SK-N-SH treated with all-trans-retinoic acid at 6 μM for 48 hours (cell line): Measurements from ENCODE around the gene FAM89B.
"Not testable (repeated sequence)": the region's sequence is repeated elsewhere in the genome, so short reads cannot be mapped to it uniquely, and the experiment has no call there.

Source experiments
- ATAC-seq: fragments of 200-7000 bp; cut with Tn5 transposase; 3 replicates; pipeline ENCODE4 v1.9.1; 2020; ENCODE audit warnings: mild to moderate bottlenecking, moderate library complexity
- ARNTL ChIP-seq: fragments of 450-650 bp; formaldehyde crosslinking; IDR thresholded peaks from 2 replicates; pipeline ENCODE4 v1.5.0; 2020; ENCODE audit warnings: low read depth, mild to moderate bottlenecking, moderate library complexity, borderline replicate concordance
- CREB5 ChIP-seq: fragments of 250-450 bp; sonication (Bioruptor Pico); IDR thresholded peaks from 2 replicates; pipeline ENCODE4 v1.5.1; 2020; ENCODE audit warnings: low read depth, mild to moderate bottlenecking, moderate library complexity
- CSDC2 ChIP-seq: fragments of 250-450 bp; sonication (Bioruptor Pico); IDR thresholded peaks from 2 replicates; pipeline ENCODE4 v1.5.0; 2020; ENCODE audit warnings: mild to moderate bottlenecking, moderate library complexity
- ESRRG ChIP-seq: fragments of 250-450 bp; sonication (Bioruptor Pico); IDR thresholded peaks from 2 replicates; pipeline ENCODE4 v1.6.1; 2021; ENCODE audit warnings: mild to moderate bottlenecking
- GLIS3 ChIP-seq: fragments of 250-450 bp; sonication (Bioruptor Pico); IDR thresholded peaks from 2 replicates; pipeline ENCODE4 v1.5.0; 2020; ENCODE audit warnings: mild to moderate bottlenecking, moderate library complexity
- ISL1 ChIP-seq: fragments of 250-450 bp; sonication (Bioruptor Pico); IDR thresholded peaks from 2 replicates; pipeline ENCODE4 v2.1.2; 2022; ENCODE audit warnings: mild to moderate bottlenecking, moderate library complexity
- OSR1 ChIP-seq: fragments of 250-450 bp; sonication (Bioruptor Pico); IDR thresholded peaks from 2 replicates; pipeline ENCODE4 v1.8.0; 2022; ENCODE audit warnings: moderate library complexity, mild to moderate bottlenecking, inconsistent platforms
- PATZ1 ChIP-seq: fragments of 250-450 bp; sonication (Bioruptor Pico); IDR thresholded peaks from 2 replicates; pipeline ENCODE4 v1.8.0; 2020; ENCODE audit warnings: mild to moderate bottlenecking, moderate library complexity, borderline replicate concordance
- POU6F1 ChIP-seq: fragments of 250-450 bp; sonication (Bioruptor Pico); IDR thresholded peaks from 2 replicates; pipeline ENCODE4 v1.8.0; 2021; ENCODE audit warnings: low read depth, mild to moderate bottlenecking, moderate library complexity, borderline replicate concordance
- PPARA ChIP-seq: fragments of 250-450 bp; sonication (Bioruptor Pico); IDR thresholded peaks from 2 replicates; pipeline ENCODE4 v1.5.0; 2020; ENCODE audit warnings: mild to moderate bottlenecking, borderline replicate concordance
- RARB ChIP-seq: fragments of 250-450 bp; sonication (Bioruptor Pico); IDR thresholded peaks from 2 replicates; pipeline ENCODE4 v1.8.0; 2021; ENCODE audit warnings: mild to moderate bottlenecking, moderate library complexity
- SNAI2 ChIP-seq: fragments of 250-450 bp; sonication (Bioruptor Pico); IDR thresholded peaks from 2 replicates; pipeline ENCODE4 v1.5.0; 2020; ENCODE audit warnings: mild to moderate bottlenecking, moderate library complexity
- TOX ChIP-seq: fragments of 250-450 bp; sonication (Bioruptor Pico); IDR thresholded peaks from 2 replicates; pipeline ENCODE4 v1.8.0; 2021; ENCODE audit warnings: mild to moderate bottlenecking, moderate library complexity, borderline replicate concordance
- ZFP3 ChIP-seq: fragments of 250-450 bp; sonication (Bioruptor Pico); IDR thresholded peaks from 2 replicates; pipeline ENCODE4 v1.5.0; 2020; ENCODE audit warnings: mild to moderate bottlenecking, moderate library complexity
- ZFP30 ChIP-seq: fragments of 450-650 bp; formaldehyde crosslinking; IDR thresholded peaks from 2 replicates; pipeline ENCODE4 v1.5.0; 2022; ENCODE audit warnings: mild to moderate bottlenecking, moderate library complexity
- ZNF565 ChIP-seq: fragments of 450-650 bp; formaldehyde crosslinking; conservative IDR thresholded peaks from 2 replicates; pipeline ENCODE4 v1.5.0; 2020; ENCODE audit warnings: low read depth, mild to moderate bottlenecking, moderate library complexity
- ZNF70 ChIP-seq: fragments of 450-650 bp; formaldehyde crosslinking; IDR thresholded peaks from 2 replicates; pipeline ENCODE4 v1.5.0; 2020; ENCODE audit warnings: mild to moderate bottlenecking, moderate library complexity

FAM89B gene

GRCh38 chr11:65572356-65573051 is at the start of gene FAM89B:
Gene FAM89B, plus strand, starts transcription at chr11:65572538. Its CDS starts 132 bp downstream, at chr11:65572670.
- TF ChIP-seq CREB5 (CRISPR knock-in tag): no peak
- no peak for TF ChIP-seq OSR1
- TF ChIP-seq RARB: no peak
- no peak for TF ChIP-seq POU6F1 (CRISPR knock-in tag)
- TF ChIP-seq ZFP30: no peak
- no peak for TF ChIP-seq ZNF565 (CRISPR knock-in tag)
- TF ChIP-seq TOX (CRISPR knock-in tag): no peak
- no peak for TF ChIP-seq ESRRG (CRISPR knock-in tag)
- no peak for TF ChIP-seq SNAI2 (CRISPR knock-in tag)
- no peak for TF ChIP-seq CSDC2
- no peak for TF ChIP-seq ARNTL (CRISPR knock-in tag)
- TF ChIP-seq ZFP3: no peak
- TF ChIP-seq PATZ1: no peak
- no peak for TF ChIP-seq GLIS3 (CRISPR knock-in tag)
- no peak for TF ChIP-seq PPARA (CRISPR knock-in tag)
- TF ChIP-seq ISL1 (CRISPR knock-in tag): no peak
- ATAC-seq: peak; percentile 13

- ATAC-seq: not testable (repeated sequence)
Observed at GRCh38 chr11:65522718-65523630, 49.4 kb upstream of the FAM89B start.

- not testable (repeated sequence) for ATAC-seq
Observed at GRCh38 chr11:65523631-65523968, 48.7 kb upstream of the FAM89B start.

- no peak for TF ChIP-seq ESRRG (CRISPR knock-in tag)
- no peak for TF ChIP-seq ARNTL (CRISPR knock-in tag)
- no peak for TF ChIP-seq CREB5 (CRISPR knock-in tag)
- TF ChIP-seq PPARA (CRISPR knock-in tag): no peak
- no peak for TF ChIP-seq ZNF70 (CRISPR knock-in tag)
- peak; percentile 47 for ATAC-seq
Observed at GRCh38 chr11:65524014-65524740, 48.2 kb upstream of the FAM89B start.
